HL-60 (cell line): ENCODE measurements around the gene PPM1F.

Experiments
- GABPA ChIP-seq: IDR thresholded peaks from 2 replicates; pipeline ENCODE4 v1.6.1; 2012; ENCODE audit warnings: low read depth
- POLR2AphosphoS5 ChIP-seq: IDR thresholded peaks from 2 replicates; pipeline ENCODE4 v1.6.1; 2012; ENCODE audit warnings: low read depth
- TF ChIP-seq, protein P1 (sequence below): IDR thresholded peaks from one replicate; pipeline ENCODE4 v1.5.1; 2011; ENCODE audit warnings: low read length, control low read depth, inconsistent platforms; ENCODE audit not compliant: insufficient read depth

DNA sequence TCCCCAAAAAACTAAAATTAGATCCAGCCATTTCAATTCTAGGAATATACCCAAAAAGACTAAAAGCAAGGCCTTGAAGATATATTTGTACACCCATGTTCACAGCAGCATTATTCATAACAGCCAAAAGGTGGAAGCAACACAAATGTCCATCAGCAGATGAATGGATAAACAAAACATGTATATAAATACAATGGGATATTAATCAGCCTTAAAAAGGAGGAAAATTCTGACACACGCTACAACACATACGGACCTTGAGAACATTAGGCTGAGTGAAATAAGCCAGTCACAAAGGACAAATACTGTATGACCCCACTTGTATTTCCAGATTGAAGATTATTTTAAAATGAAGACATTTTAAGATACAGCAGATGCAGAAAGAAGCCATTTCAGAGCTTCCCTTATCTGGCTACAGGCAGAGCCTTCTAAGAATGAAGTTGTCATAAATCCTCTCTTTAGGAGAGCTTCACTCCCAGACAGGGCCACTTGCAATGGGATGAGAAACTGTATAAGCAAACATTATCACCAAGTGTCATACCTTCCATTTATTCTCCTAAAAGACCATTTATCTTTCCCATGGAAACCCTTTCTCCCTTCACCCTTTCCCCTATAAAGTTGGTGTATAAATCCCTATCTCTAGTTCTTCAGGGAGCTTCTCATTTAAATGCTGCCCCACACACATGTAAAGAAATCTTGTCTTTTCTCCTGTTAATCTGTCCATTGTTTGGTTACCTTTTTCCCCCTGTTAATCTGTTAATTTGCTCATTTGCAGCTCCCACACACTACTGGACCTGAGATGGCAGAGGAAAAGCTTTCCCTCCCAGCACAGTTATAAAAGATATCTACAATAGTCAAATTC lies 49.2 kb upstream of the PPM1F start:
- TF ChIP-seq GABPA (no peak), POLR2AphosphoS5 (no peak)
- TF ChIP-seq, protein P1, sequence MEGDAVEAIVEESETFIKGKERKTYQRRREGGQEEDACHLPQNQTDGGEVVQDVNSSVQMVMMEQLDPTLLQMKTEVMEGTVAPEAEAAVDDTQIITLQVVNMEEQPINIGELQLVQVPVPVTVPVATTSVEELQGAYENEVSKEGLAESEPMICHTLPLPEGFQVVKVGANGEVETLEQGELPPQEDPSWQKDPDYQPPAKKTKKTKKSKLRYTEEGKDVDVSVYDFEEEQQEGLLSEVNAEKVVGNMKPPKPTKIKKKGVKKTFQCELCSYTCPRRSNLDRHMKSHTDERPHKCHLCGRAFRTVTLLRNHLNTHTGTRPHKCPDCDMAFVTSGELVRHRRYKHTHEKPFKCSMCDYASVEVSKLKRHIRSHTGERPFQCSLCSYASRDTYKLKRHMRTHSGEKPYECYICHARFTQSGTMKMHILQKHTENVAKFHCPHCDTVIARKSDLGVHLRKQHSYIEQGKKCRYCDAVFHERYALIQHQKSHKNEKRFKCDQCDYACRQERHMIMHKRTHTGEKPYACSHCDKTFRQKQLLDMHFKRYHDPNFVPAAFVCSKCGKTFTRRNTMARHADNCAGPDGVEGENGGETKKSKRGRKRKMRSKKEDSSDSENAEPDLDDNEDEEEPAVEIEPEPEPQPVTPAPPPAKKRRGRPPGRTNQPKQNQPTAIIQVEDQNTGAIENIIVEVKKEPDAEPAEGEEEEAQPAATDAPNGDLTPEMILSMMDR = no peak
